DOHH2 (cell line): ENCODE results near the gene GLI3.

ENCODE experiments used
- CTCF ChIP-seq: fragments of 200-600 bp; sonication (generic); IDR thresholded peaks from one replicate; pipeline ENCODE4 v1.5.1; 2014; ENCODE audit warnings: antibody characterized with exemption, mild to moderate bottlenecking, low read depth, low read length; ENCODE audit not compliant: poor library complexity, severe bottlenecking
- EZH2phosphoT487 ChIP-seq: fragments of 200-600 bp; sonication (generic); IDR thresholded peaks from 2 replicates; pipeline ENCODE4 v1.6.1; 2017; ENCODE audit warnings: borderline replicate concordance, mild to moderate bottlenecking, antibody characterized with exemption, low read length, moderate library complexity, mixed read lengths

DNA sequence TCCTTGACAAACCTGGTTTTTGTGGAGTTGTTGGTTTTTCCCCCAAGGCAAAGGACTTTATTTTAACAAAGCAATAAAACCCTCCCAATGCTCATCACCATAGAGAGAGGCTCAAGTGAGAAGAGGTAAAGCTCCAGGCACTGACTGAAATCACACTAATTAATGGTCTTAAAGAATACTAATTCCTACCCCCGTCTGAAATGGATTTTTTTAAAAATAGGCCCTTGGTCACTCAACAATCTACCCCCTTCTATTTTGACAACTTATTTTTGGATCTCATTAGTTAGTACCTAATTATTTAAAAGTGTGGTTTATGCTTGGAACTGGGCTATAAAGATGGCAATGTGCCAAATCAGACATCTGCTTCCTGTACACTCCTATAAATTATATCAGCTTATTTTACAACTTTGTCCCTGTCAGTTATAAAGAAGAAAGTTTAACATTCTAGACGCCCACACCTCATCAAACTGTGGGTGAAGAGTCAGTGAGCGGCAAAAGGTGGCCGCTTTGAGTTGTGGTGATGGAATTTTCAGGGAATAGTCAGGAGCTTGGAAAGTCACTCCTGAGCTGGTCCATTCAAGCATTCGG is 10.6 kb downstream of the GLI3 start:
- TF ChIP-seq CTCF (no peak), EZH2phosphoT487 (no peak)
